Omental fat pad (tissue), 4 donors: ENCODE data around the gene GPRC6A. TPM values are rescaled to one million over a fixed set of nuclear protein-coding genes. Genes with fewer than 3 reads are reported as not detected.
"Not testable (repeated sequence)": the region's sequence is repeated elsewhere in the genome, so short reads cannot be mapped to it uniquely, and the experiment has no call there.

Source experiments
- ATAC-seq: fragments of 150-250 bp; one replicate; pipeline ENCODE4 v1.9.1; 2016; ENCODE audit warnings: mild to moderate bottlenecking, moderate library complexity; ENCODE audit not compliant: low FRiP score
- DNase-seq: peaks from one replicate; pipeline ENCODE4 v3.0.0-alpha.2; 2019; ENCODE audit warnings: low spot score
- total RNA-seq, 4 donors: library from RNA; depleted of rRNA; stranded (reverse); fragments of >200 nt; gene quantifications; one replicate each; pipeline ENCODE4 v1.1.0, GENCODE V29; 2016
- TF ChIP-seq, protein P1 (sequence below), 3 donors: fragments of 450-650 bp; IDR thresholded peaks; one replicate each; pipeline ENCODE4 v1.5.1; 2016 to 2017; ENCODE audit warnings: antibody characterized with exemption in 3 of 3, mild to moderate bottlenecking in 3 of 3, moderate library complexity in 2 of 3

The GPRC6A gene
- total RNA-seq, 4 donors from 2014 or later, result not detected

DNA sequence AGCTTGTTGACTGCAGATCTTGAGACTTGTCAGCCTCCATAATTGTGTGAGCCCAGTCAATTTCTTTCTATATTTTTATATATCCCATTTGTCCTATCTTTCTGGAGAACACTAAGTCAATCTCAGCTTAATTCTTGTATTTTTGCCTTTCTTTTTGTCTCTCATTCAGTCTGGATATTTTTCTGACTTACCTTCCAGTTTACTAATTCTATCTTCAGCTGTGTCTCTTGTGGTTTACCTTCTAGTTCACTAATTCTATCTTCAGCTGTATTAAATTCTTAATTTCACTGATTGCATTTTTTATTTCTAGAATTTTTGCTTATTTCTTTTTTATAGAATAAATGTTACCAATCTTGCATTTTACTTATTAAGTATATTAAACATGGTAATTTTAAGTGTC is 30.4 kb upstream of the GPRC6A start:
- TF ChIP-seq, protein P1, sequence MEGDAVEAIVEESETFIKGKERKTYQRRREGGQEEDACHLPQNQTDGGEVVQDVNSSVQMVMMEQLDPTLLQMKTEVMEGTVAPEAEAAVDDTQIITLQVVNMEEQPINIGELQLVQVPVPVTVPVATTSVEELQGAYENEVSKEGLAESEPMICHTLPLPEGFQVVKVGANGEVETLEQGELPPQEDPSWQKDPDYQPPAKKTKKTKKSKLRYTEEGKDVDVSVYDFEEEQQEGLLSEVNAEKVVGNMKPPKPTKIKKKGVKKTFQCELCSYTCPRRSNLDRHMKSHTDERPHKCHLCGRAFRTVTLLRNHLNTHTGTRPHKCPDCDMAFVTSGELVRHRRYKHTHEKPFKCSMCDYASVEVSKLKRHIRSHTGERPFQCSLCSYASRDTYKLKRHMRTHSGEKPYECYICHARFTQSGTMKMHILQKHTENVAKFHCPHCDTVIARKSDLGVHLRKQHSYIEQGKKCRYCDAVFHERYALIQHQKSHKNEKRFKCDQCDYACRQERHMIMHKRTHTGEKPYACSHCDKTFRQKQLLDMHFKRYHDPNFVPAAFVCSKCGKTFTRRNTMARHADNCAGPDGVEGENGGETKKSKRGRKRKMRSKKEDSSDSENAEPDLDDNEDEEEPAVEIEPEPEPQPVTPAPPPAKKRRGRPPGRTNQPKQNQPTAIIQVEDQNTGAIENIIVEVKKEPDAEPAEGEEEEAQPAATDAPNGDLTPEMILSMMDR (IDR thresholded peaks at IDR 0.05), result no peak
- ATAC-seq, result no peak
- DNase-seq, result no peak

DNA sequence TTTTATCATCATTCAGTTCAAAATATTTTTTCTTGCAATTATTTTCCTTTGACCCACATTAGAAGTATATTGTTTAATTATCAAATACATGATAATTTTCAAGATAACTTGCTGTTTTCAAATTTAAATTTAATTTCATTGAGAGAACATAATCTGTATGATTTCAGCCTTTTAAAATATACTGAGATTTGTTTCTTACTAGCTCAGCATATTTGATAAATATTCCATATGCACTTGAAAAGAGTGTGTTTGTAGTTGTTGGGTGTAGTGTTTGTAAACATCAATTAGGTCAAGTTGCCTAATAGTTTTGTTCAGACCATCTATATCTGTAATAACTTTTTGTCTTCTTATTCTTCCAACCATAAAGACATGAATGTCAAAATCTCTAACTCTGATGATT is 29.2 kb upstream of the GPRC6A start:
- DNase-seq (no peak), ATAC-seq (no peak)
- TF ChIP-seq, protein P1 (IDR thresholded peaks at IDR 0.05), result no peak

DNA sequence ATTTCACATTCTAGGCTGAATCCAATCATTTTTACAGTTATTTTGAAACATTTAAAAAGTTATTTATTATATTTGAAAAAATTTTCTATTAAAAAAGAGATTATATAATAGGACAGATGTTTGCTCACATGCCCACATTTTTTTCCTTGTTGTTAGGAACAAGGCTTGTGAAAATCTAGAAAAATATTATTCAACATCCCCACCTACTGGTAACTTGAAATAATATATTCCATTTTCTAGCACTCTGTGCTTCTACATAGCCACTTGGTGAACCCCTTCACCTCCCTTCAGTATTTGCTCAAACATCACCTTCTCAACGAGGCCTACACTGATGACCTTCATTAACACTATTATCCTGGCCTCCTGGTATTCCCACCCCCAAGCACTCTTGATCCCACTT is 18.3 kb upstream of the GPRC6A start:
- no peak for ATAC-seq
- no peak for DNase-seq
- TF ChIP-seq, protein P1 (IDR thresholded peaks at IDR 0.05), result no peak

DNA sequence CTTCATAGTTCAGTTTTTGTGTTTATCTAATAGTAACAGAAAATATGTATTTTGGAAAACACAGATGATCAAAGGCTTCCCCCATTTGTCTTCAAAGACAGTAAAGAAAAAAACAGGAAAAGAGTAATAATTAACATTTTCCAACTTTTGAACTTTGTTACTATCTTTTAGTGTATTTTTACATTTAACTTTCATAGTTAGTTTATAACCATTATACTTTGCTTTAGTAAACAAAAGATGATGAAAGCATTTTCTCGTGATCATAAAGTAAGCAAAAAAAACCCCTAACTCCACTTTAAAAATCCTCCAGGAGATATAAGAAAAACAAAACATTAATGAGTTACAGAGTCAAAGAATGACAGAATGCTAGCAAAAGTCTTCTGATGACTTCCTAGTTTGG is 13.6 kb upstream of the GPRC6A start:
- TF ChIP-seq, protein P1 (IDR thresholded peaks at IDR 0.05), result no peak
- DNase-seq, result no peak
- ATAC-seq, result no peak

DNA sequence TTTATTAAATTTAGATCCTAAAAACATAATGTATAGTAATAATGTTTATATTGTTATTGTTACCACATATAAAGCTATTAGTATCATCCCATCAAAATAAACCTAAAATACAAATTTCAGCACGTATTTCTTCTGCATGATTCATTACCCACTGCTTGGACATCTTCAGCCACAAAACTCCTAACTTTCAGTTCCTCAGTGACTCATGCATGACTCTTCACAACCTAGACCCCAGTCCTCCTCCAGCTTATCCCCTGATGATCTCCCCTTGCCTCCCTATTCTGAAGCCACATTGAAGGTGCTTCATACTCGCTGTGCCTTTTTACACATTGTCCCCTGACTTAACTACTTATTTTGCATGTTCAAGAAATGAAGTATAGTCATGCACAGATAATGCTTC is 11.2 kb upstream of the GPRC6A start:
- TF ChIP-seq, protein P1 (IDR thresholded peaks at IDR 0.05), result no peak
- no peak for ATAC-seq
- DNase-seq, result no peak

DNA sequence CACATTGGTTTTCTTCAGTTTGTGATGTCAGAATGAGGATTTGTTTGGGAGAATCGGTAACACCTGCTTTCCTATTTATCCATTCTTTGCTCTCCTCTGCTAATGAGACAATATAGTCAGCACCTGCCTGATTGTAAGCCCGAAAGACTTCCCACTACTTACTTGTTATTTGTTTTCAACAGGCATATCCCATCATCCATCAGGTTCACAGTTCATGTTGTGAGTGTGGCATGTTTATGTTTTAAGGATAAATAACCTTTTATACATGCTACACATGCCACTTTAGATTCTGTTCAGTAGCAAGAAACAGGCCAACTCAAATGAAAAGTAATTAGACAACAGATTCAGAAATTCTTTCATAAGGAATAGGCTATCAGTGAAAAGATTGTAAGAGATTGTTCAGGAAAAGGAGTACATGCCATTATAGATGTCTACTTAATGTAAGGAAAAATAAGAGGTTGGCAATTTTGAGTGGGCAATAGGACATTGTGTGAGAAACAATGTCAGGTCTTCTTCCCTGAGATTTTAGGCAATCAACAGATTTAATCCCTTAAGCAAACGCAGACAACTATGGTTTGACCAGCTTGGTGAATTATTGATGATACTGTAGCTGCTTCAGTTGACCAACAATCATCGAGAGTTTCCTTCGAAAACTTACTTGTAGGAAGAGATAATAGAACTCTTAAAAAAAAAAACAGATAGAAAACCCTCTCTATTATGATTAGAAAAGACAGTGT is 7.9 kb upstream of the GPRC6A start:
- DNase-seq (no peak), ATAC-seq (no peak)
- TF ChIP-seq, protein P1 (IDR thresholded peaks at IDR 0.05), result no peak

DNA sequence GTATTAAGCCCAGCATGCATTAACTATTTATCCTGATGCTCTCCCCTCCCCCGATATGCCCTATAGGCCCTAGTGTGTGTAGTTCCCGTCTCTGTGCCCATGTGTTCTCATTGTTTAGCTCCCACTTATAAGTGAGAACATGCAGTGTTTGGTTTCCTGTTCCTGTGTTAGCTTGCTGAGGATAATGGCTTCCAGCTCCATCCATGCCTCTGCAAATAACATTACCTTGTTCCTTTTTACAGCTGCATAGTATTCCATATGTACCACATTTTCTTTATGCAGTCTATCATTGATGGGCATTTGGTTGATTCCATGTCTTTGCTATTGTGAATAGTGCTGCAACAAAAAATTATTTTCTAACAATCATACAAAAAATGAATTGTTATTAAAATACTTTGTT is 5.6 kb upstream of the GPRC6A start:
- ATAC-seq, DNase-seq: not testable (repeated sequence)
